GM10266 (cell line): ENCODE measurements around the gene METTL14.

Experiments
- DNase-seq: peaks from one replicate; pipeline ENCODE4 v3.0.0; 2012; ENCODE audit errors: extremely low spot score
- TF ChIP-seq, protein P1 (sequence below): IDR thresholded peaks from 2 replicates; pipeline ENCODE4 v1.5.1; 2012; ENCODE audit warnings: mild to moderate bottlenecking, low read depth; ENCODE audit not compliant: control insufficient read depth, insufficient read depth; ENCODE audit errors: missing control alignments

METTL14 gene

DNA sequence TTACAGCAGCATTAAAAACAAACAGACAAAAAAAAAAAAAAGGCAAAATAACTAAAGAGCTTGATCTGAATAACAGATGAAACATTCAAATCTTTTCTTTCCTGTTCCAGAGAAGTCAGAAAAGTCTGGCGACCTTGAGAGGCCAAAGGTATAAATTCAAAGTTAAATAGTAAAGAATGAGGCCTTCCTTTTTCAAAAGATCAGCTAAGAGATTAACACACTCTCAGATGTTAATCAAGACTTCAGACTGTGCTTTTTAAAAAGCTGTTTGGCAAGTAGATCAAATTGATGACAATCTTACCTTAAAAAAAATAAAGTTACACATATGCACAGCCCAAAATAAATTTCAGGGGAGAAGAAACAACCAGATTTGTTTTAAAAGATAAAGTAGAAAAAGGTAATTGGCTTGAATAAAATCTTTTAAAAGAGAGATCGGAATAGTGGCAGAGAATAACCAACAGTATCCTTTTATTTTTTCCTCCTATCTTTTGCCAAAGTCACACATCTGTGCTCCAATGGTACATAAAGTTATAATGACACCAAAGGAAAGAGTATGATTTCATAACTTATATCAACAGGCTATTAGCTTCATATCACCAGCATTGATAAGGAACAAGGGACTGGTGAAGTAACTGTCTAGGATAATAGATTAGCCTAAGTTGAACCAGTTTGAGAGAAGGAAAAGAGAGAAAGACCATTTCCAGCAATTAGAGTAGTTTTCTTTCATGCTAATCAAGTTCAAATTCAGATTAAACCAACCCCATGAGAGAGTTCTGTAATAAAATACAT is 70.4 kb downstream of the METTL14 start:
- TF ChIP-seq, protein P1, sequence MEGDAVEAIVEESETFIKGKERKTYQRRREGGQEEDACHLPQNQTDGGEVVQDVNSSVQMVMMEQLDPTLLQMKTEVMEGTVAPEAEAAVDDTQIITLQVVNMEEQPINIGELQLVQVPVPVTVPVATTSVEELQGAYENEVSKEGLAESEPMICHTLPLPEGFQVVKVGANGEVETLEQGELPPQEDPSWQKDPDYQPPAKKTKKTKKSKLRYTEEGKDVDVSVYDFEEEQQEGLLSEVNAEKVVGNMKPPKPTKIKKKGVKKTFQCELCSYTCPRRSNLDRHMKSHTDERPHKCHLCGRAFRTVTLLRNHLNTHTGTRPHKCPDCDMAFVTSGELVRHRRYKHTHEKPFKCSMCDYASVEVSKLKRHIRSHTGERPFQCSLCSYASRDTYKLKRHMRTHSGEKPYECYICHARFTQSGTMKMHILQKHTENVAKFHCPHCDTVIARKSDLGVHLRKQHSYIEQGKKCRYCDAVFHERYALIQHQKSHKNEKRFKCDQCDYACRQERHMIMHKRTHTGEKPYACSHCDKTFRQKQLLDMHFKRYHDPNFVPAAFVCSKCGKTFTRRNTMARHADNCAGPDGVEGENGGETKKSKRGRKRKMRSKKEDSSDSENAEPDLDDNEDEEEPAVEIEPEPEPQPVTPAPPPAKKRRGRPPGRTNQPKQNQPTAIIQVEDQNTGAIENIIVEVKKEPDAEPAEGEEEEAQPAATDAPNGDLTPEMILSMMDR: no peak
- no peak for DNase-seq

DNA sequence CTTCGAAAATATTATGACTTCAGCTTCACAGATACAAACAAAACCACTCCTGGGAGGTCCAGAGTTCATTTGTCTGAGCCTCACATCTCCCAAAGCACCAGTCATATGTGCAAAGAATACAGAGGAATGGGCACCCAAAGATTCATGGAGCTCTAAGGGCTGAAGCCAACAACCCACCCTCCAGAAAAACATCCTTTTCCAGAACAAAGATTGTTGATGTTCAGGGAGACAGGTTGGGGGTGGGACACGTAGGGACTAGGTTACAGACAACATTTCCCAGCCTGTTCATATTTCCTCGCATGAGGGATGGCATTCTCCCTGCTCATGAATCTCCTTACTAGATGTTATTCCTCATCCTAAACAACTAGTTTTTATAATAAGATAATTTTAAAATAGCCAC is 71.2 kb downstream of the METTL14 start:
- TF ChIP-seq, protein P1: no peak
- no peak for DNase-seq

DNA sequence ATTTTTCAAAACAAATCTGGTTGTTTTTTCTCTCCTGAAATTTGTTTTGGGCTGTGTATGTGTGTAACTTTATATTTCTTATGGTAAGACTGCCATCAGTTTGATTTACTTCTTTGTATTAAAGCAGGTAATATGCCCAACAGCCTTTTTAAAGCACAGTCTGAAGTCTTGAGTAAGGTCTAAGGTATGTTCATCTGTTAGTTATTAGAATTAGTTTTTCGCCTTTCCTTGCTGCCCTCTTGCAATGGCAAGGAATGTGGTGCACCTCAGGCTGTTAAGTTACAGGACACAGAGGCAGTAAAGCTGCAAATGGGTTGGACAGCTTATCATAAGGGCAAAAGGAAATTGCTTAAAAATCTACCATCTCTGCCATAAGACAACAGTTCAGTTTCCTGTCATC is 71.8 kb downstream of the METTL14 start:
- TF ChIP-seq, protein P1: no peak
- DNase-seq: no peak

DNA sequence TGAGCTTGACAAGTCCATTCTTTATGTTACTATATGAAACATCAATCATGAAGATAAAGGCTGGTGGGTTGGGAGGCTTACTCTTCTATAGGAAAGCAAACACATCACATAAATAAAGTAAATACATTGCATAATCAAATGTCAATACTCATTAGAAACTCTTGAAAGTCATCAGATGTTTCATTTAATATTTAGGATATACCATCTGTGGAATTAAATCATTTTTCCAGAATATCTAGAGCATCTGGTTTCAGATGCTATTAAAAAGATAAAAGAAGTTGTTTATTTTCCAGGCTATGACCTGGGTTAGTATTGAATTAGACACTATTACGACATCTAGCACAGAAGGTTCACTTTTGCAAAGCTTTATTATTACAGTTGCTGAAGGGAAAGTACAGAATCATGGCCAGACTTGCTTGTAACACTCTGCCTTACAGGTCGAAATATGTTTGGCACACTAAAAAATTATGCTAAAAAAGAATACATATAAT is 72.6 kb downstream of the METTL14 start:
- DNase-seq: no peak
- TF ChIP-seq, protein P1: no peak

DNA sequence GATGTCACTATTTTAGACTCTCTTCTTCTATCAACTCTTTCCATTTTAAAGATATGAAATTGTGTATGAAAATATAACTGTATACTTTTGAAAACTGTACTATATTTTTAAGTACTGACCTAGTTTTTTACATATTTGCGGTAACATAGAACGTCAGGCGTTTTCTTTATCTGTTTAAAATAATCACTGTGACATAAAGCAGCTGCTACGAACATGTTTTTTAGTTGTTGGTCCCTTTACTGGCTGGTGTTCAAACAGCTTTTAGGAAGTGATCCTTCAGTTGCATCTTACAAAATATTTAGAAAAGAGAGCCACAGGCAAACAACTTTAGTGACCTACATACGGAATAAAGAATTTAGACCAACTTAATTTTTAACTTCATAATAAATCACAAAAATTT is 73.1 kb downstream of the METTL14 start:
- TF ChIP-seq, protein P1: no peak
- DNase-seq: no peak

DNA sequence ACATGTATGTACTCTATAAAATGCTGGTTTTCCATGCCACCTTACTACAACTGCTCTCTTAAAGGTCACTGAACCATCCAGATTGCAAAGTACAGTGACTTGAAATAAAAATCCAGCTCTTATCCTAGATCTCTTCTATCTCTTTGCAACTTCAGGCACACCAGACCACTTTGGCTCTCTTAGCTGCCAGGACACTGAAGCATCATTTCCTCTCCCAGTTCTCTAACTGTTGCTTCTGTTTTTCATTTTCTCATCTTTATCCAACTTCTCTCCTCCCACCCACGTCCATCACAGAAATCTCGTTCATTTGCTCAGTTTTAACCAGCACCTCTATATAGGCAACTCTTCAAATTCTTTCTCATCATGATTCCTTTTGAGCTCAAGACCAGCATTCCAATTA is 74.3 kb downstream of the METTL14 start:
- DNase-seq: no peak
- TF ChIP-seq, protein P1: no peak

DNA sequence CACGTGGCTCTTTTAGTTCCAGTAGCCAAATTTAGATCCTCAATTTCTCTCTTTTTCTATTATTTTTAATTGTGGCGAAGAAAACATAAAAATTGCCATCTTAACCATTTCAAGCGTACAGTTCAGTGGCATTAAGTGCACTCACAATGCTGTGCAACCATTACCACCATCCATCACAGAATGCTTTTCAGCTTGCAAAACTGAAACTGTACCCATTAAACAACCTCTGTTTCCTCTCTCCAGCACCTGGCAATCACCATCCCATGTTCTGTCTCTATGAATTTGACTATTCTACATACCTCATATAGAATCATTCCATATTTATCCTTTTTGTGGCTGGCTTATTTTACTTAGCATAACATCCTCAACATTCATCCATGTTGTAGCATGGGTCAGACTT is 74.9 kb downstream of the METTL14 start:
- TF ChIP-seq, protein P1: no peak
- DNase-seq: no peak
